ENCODE results near the gene RNF11.
"Not testable (repeated sequence)": the region's sequence is repeated elsewhere in the genome, so short reads cannot be mapped to it uniquely, and the experiment has no call there.

RNF11 gene

DNA sequence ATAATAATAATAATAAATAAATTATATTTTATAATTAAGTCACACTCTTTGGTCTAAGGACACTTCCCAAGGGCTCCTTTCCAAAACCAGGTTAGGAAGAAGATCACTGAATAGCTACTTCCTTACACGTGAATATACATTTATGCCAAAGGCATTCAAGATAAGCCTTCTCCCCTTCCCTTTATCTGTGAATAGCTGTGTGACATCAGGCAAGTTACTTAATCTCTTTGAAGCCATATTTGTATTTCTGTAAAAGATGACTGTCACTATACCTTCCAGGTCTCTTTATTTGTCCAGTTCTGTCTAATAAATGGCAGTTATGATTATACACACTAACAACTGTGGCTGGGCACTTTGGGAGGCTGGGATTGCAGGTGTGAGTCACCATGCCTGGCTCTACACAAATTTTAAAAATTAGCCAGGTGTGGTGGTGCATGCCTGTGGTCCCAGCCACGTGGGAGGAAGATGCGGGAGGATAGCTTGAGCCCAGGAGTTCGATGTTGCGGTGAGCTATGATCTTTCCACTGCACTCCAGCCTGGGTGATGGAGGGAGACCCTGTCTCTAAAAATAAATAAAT, 5.5 kb upstream of the RNF11 start:
- no peak for DNase-seq

DNA sequence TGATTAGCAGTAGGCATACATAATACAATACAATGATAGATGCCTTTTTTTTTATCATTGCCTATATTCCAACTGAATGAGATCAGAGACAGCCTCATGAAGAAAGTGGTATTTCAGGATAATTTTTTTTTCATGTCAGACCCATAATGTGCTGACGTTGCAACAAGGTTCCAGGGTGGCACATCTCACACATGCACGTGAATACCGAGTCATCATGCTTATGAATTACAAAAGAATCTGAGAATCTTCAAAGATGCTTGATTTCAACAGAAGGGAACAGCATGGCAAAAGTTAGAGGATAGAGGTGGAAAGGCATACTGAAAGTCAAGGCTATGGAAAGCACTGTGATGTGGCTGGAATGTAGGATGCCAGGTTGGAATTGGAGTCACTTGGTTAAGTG, 5.0 kb upstream of the RNF11 start:
- no peak for DNase-seq

DNA sequence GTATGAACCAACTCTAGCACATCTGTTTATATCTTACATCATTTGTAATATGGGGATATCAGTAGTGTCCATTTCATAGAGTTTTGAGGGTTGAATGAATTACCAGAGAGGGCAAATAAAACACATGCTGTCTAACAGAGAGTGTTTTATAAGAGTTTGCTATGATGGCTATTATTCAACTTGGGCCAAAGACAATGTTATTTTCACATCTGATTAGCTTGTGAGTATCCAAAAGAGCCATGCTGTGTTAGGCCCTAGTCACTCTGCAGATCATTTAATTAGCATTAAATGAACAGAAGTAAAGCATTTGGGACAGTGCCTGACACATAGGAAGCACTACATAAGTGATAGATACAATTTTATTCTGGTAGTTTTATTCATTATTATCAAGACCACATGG, 4.2 kb upstream of the RNF11 start:
- no peak for DNase-seq

DNA sequence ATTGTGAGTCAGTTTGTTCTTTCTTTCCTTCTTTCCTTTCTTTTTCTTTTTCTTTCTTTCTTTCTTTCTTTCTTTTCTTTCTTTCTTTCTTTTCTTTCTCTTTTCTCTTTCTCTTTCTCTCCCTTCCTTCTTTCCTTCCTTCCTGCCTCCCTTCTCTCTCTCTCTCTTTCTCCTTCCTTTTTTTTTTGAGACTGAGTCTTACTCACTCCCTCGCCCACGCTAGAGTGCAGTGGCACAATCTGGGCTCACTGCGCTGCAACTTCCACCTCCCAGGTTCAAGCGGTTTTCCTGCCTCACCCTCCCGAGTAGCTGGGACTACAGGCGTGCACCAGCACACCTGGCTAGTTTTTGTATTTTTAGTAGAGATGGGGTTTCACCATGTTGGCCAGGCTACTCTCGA, 1.8 kb upstream of the RNF11 start:
- DNase-seq, result not testable (repeated sequence)

DNA sequence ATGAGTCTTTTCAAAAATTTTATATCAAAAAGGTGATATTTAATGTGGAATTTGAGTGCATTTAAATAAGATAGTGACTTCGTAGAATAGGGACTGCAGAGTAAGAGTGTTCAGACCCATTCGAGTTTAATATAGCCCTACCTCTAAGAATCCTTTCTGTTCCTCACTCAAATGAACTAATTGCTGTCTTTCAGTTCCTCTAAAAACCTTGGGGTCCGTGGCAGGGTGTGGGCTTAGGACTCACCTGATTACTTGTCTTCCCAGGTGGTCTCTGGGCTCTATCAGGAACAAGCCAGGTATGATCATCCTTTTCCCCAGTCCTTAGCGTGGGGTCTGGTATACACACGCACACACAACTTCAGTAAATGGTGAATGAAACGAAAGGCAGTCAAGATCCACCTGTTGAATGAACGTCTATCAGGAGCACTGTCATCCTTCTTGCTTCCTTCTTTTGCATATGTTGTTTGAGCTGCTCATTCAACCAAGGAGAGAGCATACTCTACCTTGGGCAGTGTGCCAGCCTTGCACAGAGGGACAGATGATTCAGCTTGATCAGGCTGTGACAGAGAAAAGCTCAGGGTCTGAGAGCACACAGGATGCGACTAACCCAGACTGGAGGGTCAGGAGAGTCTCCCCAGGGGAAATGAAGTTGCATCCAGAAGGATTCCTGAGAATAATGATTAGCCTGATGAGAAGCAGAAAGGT, 1.2 kb upstream of the RNF11 start:
- DNase-seq, result peak; percentile 96 to 97

DNA sequence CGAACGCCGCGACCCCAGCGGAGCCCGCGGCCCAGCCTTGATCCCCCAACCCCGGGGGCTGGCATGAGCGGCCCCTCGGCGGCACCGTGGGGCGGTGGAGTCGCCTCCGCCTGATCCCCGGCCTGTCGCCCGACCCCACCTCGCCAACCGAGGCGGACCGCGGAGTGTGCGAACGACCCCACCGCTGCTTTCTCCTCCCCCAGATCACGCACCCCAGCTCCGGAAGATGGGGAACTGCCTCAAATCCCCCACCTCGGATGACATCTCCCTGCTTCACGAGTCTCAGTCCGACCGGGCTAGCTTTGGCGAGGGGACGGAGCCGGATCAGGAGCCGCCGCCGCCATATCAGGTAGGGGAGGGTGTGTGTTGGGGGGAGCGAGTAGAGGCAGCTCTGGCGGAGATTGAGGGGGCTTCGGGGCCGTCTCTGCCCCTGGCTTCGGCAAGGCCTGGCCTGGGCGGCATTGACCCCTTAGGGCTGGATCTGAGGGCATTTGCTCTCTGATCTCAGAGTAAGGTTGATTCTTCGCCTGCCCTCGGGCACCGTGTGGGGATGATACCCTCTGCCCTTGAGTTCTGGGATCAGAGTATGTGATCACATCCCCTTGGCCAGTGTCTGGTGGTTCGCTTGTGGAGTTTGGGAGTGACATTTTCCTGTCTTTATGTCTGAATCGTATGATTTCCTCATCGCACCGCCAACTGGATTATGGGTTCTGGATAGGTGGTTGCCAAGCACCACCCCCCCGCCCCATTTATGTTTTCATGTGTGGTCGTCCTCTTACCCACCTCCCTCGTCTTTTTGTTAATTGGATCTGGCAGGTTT, 668 bp downstream of the RNF11 start:
- peak; percentile 35 to 64 for DNase-seq

DNA sequence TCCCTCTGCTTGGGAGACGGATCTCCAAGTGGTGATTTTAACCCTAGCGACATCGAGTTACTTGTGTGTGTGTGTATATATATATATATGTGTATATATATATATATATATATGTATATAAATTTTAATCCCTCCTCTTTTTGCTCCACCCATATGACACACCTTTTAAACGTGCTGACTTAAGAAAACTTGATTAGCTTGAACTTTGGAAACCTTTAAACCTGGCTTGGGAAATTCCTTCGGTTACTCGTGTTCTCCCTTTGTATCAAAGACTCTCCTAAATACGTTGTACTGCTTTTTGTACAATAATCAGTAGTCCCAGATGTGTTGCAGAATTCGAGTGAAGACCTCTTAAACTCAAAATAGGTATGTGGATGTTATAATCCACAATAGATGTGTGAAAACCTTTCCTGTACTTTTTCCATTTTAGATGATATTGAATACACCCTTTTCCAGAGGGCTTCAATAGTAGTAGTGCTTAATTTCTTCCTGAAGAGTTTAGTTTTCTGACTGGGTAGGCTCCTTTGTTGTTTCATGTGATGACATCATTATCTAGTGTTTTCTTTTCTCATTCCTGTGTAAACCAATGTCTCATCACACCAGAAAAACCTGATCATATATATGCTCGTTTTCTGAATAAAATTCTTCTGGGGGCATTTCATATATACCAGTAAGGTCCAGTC, 1.4 kb downstream of the RNF11 start:
- DNase-seq, result no peak

DNA sequence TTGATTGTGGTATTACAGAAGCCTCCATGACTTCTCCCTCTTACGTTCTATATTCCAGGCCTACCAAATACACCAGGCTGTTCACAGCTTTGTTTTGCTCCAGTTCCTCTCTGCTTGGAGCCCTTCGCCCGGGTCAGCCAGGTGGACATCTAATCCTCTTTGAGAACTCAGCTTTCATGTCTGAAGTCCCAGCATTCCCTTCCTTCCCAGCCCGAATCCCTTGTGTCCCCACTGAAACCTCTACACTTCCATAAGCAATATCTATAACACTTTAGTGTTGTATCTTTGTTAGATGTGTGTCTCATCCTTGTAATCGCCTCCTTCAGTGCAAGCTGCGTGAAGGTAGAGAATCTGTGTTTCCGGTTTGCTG, 1.9 kb downstream of the RNF11 start:
- DNase-seq, result peak; percentile 61 to 66

DNA sequence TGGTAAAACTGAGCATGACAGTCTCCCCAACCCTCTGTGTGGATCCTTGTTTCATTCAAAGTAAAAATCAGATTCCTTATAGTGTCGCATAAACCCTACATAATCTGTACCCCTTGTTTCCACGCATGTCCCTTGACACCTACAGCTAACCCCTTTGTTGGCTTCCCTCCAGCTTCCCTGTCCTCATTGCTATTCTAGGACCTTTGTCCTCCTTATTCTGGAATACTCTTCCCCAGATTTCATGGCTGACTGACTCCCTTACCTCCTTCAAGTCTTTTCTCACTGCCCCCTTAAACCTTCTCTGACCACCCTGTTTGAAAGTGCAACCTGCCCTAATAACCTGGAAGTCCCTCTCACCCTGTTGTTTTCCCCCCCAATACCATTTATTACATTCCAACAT, 4.0 kb downstream of the RNF11 start:
- DNase-seq, result no peak

DNA sequence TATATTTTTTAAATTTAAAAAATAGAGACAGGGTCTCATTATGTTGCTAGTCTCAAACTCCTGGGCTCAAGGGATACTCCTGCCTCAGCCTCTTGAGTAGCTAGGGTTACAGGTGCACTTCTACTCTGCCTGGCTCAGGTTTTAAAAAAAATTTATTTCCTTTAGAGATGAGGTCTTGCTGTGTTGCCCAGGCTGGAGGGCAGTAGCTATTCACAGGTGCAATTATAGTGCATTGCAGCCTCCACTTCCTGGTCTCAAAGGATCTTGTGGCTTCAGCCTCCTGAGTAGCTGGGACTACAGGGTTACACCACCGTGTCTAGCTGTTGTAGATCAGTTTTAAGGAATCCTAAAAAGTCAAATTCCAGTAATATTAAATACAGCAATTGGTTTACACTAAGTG, 5.0 kb downstream of the RNF11 start:
- no peak for DNase-seq

DNA sequence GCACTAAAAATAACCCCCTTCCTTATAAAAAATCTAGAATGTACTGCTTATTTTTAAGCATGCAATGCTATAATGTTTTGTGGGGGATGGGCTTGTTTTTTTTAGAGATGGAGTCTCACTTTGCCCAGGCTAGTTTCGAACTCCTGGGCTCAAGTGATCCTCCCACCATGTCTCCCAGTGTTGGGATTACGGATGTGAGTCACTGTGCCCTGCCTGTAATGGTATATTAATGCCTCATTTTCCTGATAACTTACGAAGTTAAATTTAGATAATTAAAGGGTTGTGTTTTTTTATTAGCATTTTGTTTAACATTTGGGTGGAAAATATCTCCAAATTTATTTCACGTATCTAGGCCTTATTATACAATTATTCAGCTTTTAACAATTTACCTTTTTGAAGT, 6.5 kb downstream of the RNF11 start:
- DNase-seq, result no peak

DNA sequence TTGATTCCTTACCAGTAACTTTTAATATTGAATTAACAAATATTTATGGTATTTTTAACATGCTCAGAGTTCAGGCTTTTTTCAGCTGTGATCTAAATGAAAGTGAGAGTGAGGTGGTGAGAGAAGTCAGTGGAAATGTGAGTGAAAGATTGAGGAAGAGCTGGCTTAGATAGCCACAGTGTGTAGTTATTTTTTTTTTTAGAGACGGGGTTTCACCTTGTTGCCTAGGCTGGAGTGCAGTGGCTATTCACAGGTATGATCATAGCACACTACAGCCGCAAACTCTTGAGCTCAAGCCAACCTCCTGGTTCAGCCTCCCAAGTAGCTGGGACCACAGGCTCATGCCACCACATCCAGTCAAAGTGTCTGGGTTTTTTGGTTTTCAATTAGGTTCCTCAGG, 10.9 kb downstream of the RNF11 start:
- DNase-seq, result no peak

DNA sequence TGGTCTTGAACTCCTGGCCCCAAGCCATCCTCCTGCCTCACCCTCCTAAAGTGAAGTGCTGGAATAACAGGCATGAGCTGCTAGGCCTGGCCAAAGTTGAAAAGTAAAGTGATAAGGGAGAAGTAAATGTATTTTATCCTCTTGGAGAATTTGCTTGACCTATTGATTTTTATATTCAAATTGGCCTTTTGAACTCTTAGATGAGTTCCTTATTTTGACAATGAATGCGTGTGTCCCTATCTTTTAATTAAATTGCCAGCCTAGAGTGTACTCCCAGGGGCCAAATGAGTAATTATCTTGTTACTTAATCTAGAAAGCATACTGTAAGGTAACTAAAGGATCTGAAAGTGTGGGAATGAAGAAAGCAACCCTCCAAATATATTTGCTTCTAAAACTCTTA, 11.4 kb downstream of the RNF11 start:
- no peak for DNase-seq

DNA sequence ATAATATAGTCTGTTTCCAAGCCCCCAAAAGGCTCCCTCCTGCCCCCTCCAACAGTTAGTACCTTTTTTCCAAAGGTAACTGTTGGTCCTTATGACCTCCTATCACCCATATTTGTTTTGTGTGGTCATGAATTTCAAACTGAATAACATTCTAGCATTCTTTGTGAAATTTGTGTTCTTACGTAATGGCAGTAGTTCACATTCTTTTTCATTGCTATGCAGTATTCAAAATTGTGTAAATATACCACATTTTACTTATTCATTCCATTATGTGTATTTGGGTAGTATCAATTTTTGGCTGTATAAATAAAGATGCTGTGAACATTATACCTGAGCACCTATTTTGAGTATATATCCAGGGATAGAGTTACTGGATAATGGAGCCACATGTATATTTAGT, 13.4 kb downstream of the RNF11 start:
- DNase-seq, result no peak

DNA sequence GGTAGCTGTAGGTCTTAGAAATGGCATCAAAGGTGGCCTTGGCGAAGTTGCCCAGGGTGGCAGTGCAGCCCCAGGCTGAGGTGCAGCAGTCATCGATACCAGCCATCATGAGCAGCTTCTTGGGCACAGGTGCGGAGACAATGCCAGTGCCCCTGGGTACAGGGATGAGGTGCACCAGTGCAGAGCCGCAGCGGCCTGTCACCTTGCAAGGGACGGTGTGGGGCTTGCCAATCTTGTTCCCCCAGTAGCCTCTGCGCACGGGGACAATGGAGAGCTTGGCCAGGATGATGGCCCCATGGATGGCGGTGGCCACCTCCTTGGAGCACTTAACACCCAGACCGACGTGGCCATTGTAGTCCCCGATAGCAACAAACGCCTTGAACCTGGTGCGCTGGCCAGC, 14.7 kb downstream of the RNF11 start:
- DNase-seq, result not testable (repeated sequence)

DNA sequence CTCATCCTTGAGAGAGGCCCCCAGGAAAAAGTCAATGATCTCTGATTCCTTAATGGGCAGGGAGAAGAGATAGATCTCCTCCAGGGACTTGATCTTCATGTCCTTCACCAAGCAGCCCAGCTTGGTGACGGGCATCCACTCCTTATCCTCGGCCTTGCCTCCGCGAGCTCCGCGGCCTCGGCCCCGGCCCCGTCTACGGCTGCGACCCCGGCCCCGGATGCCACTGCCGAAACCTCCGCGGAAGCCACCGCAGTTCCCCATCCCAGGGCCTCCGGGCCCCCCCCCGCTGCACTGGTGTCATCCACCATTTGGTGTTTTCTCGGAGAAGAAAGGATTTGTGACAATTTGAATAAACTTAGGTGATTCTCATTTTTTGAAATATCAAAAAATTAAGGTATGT, 15.1 kb downstream of the RNF11 start:
- not testable (repeated sequence) for DNase-seq

DNA sequence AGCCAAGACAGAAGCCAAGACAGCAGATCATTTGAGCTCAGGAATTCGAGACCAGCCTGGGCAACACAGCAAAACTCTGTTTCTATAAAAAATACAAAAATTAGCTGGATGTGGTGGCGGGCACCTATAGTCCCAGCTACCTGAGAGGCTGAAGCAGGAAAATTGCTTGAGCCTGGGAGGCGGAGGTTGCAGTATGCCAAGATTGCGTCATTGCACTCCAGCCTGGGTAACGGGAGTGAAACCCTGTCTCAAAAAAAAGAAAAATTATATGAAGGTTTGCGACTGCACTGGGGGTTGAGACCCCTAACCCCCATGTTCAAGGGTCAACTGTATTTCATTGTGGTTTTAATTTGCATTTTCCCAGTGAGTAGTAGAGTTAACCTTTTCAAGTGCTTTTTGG, 16.3 kb downstream of the RNF11 start:
- no peak for DNase-seq

DNA sequence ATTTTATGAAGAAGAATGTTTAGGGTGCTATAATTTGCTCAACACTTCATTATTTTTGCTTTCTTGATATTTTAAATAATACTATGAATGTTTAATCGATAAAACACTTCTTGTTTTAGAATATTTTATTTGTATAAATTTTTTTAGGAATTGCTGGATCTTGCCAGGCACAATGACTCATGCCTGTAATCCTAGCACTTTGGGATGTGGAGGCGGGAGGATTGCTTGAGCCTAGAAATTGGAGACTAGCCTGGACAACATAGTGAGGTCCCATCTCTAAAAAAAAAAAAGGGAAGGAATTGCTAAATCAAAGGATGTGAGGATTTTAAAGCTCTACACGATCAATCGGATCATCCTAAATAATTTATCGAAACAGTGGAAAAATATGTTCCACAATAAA, 17.6 kb downstream of the RNF11 start:
- no peak for DNase-seq

DNA sequence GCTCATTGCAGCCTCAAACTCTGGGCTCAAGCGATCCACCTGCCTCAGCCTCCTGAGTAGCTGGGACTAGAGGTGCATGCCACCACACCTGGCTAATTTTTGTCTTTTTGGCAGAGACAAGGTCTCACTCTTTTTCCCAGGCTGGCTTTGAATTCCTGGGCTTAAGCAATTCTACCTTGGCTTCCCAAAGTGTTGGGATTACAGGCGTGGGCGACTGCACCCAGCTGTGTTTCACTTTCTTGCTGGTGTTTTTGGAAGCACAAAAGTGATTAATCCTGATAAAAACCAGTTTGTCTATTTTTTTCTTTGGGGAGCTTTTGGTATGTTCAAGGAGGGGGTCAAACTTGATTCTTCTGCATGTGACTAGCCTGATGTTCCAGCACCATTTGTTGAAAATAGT, 19.3 kb downstream of the RNF11 start:
- no peak for DNase-seq

DNA sequence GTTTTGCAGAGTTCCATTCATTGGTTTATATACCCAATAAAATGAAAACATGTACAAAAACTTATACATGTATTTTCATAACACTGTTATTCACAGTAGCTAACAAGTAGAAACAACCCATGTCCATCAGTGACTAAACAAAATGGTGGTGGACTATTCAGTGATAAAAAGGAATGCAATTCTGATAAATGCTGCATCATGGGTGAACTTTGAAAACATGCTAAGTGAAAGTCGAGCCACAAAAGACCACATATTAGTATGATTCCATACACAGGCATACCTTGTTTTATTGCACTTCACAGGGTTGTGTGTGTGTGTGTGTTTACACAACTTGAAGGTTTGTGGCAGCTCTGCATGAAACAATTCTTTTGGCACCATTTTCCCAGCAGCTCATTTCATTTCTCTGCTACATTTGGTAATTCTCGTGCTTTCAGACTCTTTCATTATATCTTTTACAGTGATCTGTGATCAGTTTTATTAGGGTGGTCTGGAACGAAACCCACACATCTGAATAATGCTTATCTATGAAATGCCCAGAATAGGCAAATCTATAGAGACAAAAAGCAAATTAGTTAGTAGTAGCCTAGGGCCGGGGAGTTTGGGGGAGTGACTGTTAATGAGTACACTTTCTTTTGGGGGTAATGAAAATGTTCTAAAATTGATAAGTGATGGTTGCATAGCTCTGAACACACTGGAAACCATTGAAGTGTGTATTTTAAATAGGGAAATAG, 27.2 kb downstream of the RNF11 start:
- DNase-seq, result no peak

DNA sequence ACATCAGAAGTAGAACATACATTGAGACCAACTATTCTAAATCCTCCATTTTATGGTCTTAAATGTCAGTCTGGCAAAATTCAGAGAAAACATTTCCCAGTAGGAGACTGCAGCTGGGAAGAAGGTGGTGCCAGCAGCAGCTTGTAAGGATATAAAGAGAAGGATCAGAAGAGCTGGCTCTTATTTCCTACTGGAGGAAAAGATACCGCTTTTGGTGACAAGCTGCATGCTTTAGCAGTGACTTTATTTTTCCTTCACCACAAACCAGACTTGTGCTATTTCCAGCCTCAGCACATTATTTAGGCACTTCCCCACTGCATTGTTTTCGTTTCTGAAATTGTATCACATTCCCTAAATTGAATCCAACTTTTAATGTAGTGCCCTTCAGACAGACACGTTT, 28.4 kb downstream of the RNF11 start:
- no peak for DNase-seq

DNA sequence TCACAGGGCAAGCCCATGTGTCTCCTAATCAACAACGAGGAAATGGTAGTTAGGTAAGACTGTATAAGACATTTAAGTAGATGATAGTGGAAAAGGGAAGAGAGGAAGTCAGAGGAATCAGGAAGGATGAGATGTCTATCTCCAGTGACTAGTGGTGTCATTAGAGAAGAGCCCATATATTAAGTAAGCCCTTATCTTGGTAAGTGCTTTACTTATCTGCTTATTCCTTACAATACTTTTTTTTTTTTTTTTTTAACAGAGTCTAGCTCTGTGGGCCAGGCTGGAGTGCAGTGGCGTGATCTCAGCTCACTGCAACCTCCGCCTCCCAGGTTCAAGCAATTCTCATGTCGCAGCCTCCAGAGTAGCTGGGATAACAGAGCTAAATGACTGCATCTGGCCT, 29.5 kb downstream of the RNF11 start:
- no peak for DNase-seq

DNA sequence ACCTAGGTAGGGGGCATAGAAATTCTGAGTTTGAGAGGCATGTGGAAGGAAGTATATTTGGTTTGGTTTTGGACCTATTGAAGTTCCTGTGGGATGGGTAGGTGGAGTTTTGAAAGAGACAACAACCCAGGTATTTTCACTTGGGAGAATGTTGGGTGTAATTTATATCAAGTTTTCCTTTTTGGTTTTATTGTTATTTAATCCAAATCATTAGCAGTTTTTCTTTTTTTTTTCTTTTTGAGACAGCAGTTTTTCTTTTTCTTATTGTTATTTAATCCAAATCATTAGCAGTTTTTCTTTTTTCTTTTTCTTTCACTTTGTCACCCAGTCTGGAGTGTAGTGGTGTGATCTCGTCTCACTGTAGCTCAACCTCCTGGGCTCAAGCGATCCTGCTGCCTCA, 30.1 kb downstream of the RNF11 start:
- DNase-seq, result no peak
